Smooth muscle cell (in vitro differentiated cells): ENCODE measurements around the gene ATP10D. TPM values are rescaled to one million over a fixed set of nuclear protein-coding genes. Genes with fewer than 3 reads are reported as not detected.

ENCODE experiments used
- DNase-seq: peaks from one replicate; lab custom pipeline; 2025; ENCODE audit not compliant: unreplicated experiment; lab: John Stamatoyannopoulos, UW
- H2AFZ ChIP-seq: fragments of 200-600 bp; sonication (generic); 2 replicates; pipeline ENCODE4 v1.6.0; 2016; ENCODE audit warnings: antibody characterized with exemption, low read depth, mild to moderate bottlenecking
- H3F3A ChIP-seq: fragments of 200-600 bp; sonication (generic); 2 replicates; pipeline ENCODE4 v1.6.0; 2017; ENCODE audit warnings: antibody characterized with exemption, low read depth
- H3K27ac ChIP-seq: fragments of 200-600 bp; sonication (generic); 2 replicates; pipeline ENCODE4 v1.5.1; 2016; ENCODE audit warnings: low read depth, mild to moderate bottlenecking
- H3K27me3 ChIP-seq: fragments of 200-600 bp; sonication (generic); 2 replicates; pipeline ENCODE4 v1.6.1; 2016; ENCODE audit warnings: low read depth, mild to moderate bottlenecking
- H3K36me3 ChIP-seq: fragments of 200-600 bp; sonication (generic); 2 replicates; pipeline ENCODE4 v1.5.1; 2016; ENCODE audit warnings: low read depth
- H3K4me1 ChIP-seq: fragments of 200-600 bp; sonication (generic); 2 replicates; pipeline ENCODE4 v1.5.1; 2016; ENCODE audit warnings: low read depth
- H3K4me2 ChIP-seq: fragments of 200-600 bp; sonication (generic); 2 replicates; pipeline ENCODE4 v1.6.0; 2016; ENCODE audit warnings: mild to moderate bottlenecking
- H3K4me3 ChIP-seq: fragments of 200-600 bp; sonication (generic); 2 replicates; pipeline ENCODE4 v1.5.1; 2016; ENCODE audit warnings: mild to moderate bottlenecking
- H3K79me2 ChIP-seq: fragments of 200-600 bp; sonication (generic); 2 replicates; pipeline ENCODE4 v1.6.0; 2016; ENCODE audit warnings: low read depth, mild to moderate bottlenecking
- H3K9ac ChIP-seq: fragments of 200-600 bp; sonication (generic); 2 replicates; pipeline ENCODE4 v1.6.0; 2016; ENCODE audit warnings: low read depth
- H3K9me3 ChIP-seq: fragments of 200-600 bp; sonication (generic); replicated peaks from 2 replicates; pipeline ENCODE4 v1.5.1; 2016; ENCODE audit warnings: low read depth
- H4K20me1 ChIP-seq: fragments of 200-600 bp; sonication (generic); 2 replicates; pipeline ENCODE4 v1.6.0; 2016; ENCODE audit warnings: low read depth
- CTCF ChIP-seq: fragments of 200-600 bp; sonication (generic); IDR thresholded peaks from 2 replicates; pipeline ENCODE4 v1.5.1; 2017; ENCODE audit warnings: borderline replicate concordance, mild to moderate bottlenecking, antibody characterized with exemption; ENCODE audit not compliant: insufficient read depth, poor library complexity, severe bottlenecking
- WGBS: methylation state at CpG from one replicate; pipeline ENCODE4 v1.1.7; 2016; ENCODE audit warnings: low lambda C conversion rate; 5-methylcytosine and 5-hydroxymethylcytosine counted together
- polyA plus RNA-seq: library from polyadenylated mRNA; unstranded; fragments of >200 nt; fragmentation: Nextera tagmentation; extraction: Ambion mirVana; gene quantifications from 2 replicates; pipeline ENCODE4 v1.2.1, GENCODE V29; 2016
- total RNA-seq: library from RNA; depleted of rRNA; stranded (reverse); fragments of >200 nt; gene quantifications from 2 replicates; pipeline ENCODE4 v1.2.3, GENCODE V29; 2014

ATP10D gene
- total and polyA plus RNA-seq, 2 experiments from 2014 or later: 8.6 to 28.4 TPM

GRCh38 chr4:47615385-47615784, 130.3 kb downstream of the ATP10D start:
- no peak overlapping the region for H3K27ac ChIP-seq
- no peak for DNase-seq
- no peak overlapping the region for H3K4me2 ChIP-seq
- H3K9me3 ChIP-seq: no peaks in the 10 kb centered on the region
- H2AFZ ChIP-seq: no peak overlapping the region
- WGBS: 87% methylated on average over 4 of the region's 4 CpGs
- no peaks in the 10 kb centered on the region for H3K79me2 ChIP-seq
- no peak for TF ChIP-seq CTCF
- no peaks in the 10 kb centered on the region for H3K27me3 ChIP-seq
- H4K20me1 ChIP-seq: no peaks in the 10 kb centered on the region
- H3K9ac ChIP-seq: no peak overlapping the region
- no peaks in the 10 kb centered on the region for H3K4me1 ChIP-seq
- no peaks in the 10 kb centered on the region for H3F3A ChIP-seq
- H3K4me3 ChIP-seq: no peak overlapping the region
- H3K36me3 ChIP-seq: no peaks in the 10 kb centered on the region

- H3K27me3 ChIP-seq: no peaks in the 10 kb centered on the region
- no peak overlapping the region for H3K4me3 ChIP-seq
- no peaks in the 10 kb centered on the region for H3K4me1 ChIP-seq
- no peaks in the 10 kb centered on the region for H3F3A ChIP-seq
- DNase-seq: no peak
- no peaks in the 10 kb centered on the region for H3K9me3 ChIP-seq
- H3K36me3 ChIP-seq: no peaks in the 10 kb centered on the region
- H3K79me2 ChIP-seq: no peaks in the 10 kb centered on the region
- no peak for TF ChIP-seq CTCF
- no peaks in the 10 kb centered on the region for H4K20me1 ChIP-seq
- H3K9ac ChIP-seq: no peak overlapping the region
- H3K27ac ChIP-seq: no peak overlapping the region
- no peak overlapping the region for H3K4me2 ChIP-seq
- H2AFZ ChIP-seq: no peak overlapping the region
Measured at GRCh38 chr4:47617607-47618006, 132.5 kb downstream of the ATP10D start.

DNA sequence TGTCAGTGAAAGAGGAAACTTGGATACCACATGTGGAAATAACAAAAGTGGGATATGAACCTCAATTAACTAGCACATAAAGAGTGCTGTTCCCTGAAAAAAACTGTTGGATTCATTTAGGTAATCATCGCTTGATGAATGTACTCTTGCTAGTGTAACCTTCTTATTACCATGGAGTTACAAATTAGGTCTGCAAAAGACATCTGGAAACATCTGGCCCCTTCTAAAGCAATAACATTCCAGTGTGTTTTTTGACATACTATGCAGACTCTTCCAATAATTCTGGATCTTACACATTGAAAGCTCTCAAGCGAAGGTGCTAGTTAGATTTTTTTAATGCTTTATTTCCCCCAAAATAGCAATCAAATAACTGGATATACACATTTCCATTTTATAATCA, 134.6 kb downstream of the ATP10D start:
- H3K4me2 ChIP-seq: no peak overlapping the region
- H3K9ac ChIP-seq: no peak overlapping the region
- H3F3A ChIP-seq: no peaks in the 10 kb centered on the region
- H3K27me3 ChIP-seq: no peaks in the 10 kb centered on the region
- no peak for DNase-seq
- no peaks in the 10 kb centered on the region for H3K36me3 ChIP-seq
- TF ChIP-seq CTCF: no peak
- no peaks in the 10 kb centered on the region for H3K79me2 ChIP-seq
- no peaks in the 10 kb centered on the region for H3K4me1 ChIP-seq
- WGBS: 88% methylated on average over 2 of the region's 2 CpGs
- H3K4me3 ChIP-seq: no peak overlapping the region
- no peak overlapping the region for H2AFZ ChIP-seq
- H4K20me1 ChIP-seq: no peaks in the 10 kb centered on the region
- no peaks in the 10 kb centered on the region for H3K9me3 ChIP-seq
- no peak overlapping the region for H3K27ac ChIP-seq

- no peak overlapping the region for H3K4me2 ChIP-seq
- no peak for TF ChIP-seq CTCF
Measured at GRCh38 chr4:47621181-47621580, 136.1 kb downstream of the ATP10D start.

More at GRCh38 chr4:47621181-47621580, 136.1 kb downstream of the ATP10D start:
- Histone ChIP-seq H4K20me1 (no peaks in the 10 kb centered on the region), H3F3A (no peaks in the 10 kb centered on the region), H3K9me3 (no peaks in the 10 kb centered on the region), H3K36me3 (no peaks in the 10 kb centered on the region), H3K27ac (no peak overlapping the region), H3K27me3 (no peaks in the 10 kb centered on the region), H3K4me1 (no peaks in the 10 kb centered on the region), H3K79me2 (no peaks in the 10 kb centered on the region), H3K4me3 (no peak overlapping the region), H2AFZ (no peak overlapping the region), H3K9ac (no peak overlapping the region)
- WGBS: 80% methylated on average over 1 of the region's 1 CpG
- no peak for DNase-seq
